ENCODE measurements around the gene WDR17.

The WDR17 gene

DNA sequence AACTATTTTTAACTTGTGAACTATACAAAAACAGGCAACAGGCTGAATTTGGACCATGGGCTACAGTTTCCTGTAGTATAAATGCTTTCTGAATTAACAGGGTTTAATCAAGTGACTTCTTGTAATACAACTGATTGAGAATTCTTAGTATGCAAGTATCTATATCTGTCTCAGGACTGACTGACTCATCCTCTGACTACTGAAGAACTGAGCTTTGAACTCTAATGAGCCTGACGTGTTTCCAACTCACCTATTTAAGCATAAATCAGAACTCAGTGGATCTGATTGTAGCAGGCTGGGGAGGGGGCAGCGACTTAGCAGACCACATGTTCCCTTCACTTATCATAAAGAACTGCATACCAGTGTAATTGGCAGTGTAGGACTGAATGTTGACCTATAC is 122.0 kb downstream of the WDR17 start:
- DNase-seq (ENCODE audit: low read depth), result peak; percentile 39
- TF ChIP-seq, protein P1, sequence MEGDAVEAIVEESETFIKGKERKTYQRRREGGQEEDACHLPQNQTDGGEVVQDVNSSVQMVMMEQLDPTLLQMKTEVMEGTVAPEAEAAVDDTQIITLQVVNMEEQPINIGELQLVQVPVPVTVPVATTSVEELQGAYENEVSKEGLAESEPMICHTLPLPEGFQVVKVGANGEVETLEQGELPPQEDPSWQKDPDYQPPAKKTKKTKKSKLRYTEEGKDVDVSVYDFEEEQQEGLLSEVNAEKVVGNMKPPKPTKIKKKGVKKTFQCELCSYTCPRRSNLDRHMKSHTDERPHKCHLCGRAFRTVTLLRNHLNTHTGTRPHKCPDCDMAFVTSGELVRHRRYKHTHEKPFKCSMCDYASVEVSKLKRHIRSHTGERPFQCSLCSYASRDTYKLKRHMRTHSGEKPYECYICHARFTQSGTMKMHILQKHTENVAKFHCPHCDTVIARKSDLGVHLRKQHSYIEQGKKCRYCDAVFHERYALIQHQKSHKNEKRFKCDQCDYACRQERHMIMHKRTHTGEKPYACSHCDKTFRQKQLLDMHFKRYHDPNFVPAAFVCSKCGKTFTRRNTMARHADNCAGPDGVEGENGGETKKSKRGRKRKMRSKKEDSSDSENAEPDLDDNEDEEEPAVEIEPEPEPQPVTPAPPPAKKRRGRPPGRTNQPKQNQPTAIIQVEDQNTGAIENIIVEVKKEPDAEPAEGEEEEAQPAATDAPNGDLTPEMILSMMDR (conservative IDR thresholded peaks at IDR 0.05; ENCODE audit: low read depth, low read length), result no peak
- H3K4me3 ChIP-seq (ENCODE audit: low read depth, low read length), result no peak overlapping the region

DNA sequence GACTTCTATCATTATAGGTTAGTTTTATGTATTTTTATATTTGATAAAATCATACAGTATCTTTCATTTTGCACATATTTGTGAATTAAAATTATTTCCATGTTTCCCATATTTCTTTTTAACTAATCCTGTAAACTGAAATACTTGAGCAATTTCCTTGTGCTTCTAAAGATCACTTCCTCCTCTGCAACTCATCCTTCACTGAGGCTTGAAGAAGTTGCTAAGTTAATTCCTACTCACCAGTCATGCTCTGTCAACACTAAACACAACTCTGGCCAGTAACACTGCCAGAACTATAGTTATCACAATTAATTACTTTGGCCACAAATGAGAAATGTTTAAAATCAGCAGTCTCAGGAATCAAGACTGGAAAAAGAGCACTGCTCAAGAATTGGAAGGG is 123.0 kb downstream of the WDR17 start:
- DNase-seq (ENCODE audit: low read depth), result no peak
- TF ChIP-seq, protein P1 (conservative IDR thresholded peaks at IDR 0.05; ENCODE audit: low read depth, low read length), result no peak
- H3K4me3 ChIP-seq (ENCODE audit: low read depth, low read length), result no peak overlapping the region

DNA sequence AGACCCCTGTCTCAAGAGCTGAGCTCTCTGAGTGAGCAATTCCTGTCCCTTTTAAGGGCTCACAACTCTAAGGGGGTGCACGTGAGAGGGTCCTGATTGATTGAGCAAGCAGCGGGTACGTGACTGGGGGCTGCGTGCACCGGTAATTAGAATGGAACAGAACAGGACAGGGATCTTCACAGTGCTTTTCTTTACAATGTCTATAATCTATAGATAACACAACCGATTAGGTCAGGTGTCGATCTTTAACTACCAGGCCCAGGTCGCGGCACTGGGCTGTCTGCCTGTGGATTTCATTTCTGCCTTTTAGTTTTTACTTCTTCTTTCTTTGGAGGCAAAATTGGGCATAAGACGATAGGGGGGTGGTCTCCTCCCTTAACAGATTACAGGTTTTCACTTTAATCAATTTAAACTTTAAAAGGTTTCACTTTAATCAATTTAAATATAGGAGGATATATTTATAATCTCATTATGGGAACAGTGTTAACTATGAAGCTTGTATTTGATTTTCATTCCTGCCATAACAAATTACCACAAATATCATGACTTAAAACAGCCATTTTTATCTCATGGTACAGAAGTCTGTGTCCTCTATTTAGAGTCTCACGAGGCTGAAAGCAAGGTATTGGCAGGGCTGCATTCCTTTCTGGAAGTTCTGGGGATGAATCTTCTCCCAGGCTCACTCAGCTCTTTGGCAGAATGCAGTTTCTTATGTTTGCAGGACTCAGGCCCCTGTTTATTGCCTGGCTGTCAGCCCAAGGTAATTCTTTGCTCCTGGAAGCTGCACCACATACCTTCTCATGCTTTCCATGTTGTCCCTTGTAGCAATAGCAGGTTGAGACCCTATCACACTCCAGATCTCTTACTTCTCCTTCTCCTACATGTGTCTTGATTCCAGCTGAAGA is 124.5 kb downstream of the WDR17 start:
- DNase-seq (ENCODE audit: low read depth), result no peak
- no peak overlapping the region for H3K4me3 ChIP-seq (ENCODE audit: low read depth, low read length)
- TF ChIP-seq, protein P1 (conservative IDR thresholded peaks at IDR 0.05; ENCODE audit: low read depth, low read length), result no peak

DNA sequence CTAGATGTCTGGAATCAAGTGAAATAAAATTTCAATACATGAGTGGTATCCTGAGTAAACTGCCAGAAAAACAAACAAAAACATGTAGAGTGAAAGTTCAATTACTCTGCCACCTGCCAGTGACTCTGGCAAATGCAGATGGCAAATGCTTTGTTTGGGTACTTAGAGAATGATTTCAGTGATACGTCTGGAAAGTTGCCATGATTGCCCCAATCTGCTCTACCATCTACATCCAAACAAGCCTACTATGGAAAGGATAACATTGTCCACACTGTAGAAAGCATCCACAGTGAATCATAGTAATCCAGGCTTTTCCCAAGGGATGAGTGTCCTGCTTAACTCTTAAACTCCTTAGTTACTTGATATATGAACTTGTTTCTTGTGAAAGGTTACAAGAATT is 126.3 kb downstream of the WDR17 start:
- TF ChIP-seq, protein P1 (conservative IDR thresholded peaks at IDR 0.05; ENCODE audit: low read depth, low read length), result no peak
- DNase-seq (ENCODE audit: low read depth), result no peak
- H3K4me3 ChIP-seq (ENCODE audit: low read depth, low read length), result no peak overlapping the region

DNA sequence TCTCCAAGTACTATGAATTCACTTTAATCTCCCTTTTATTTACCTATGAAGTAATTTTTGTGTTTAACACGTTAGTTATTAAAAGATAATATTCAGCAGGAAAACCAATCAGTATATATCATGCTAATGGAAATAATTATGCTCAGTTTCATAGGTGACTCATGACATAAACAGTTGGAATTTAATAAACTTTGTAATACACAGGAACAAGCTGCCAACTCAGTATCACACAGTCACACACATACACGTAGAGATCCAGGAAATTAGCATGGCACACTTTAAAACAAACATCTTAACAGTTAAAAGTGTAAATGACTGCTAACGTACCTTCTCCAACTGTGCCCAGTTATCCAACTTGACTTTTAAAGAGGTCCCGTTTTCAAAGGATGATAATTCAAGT is 127.5 kb downstream of the WDR17 start:
- no peak overlapping the region for H3K4me3 ChIP-seq (ENCODE audit: low read depth, low read length)
- peak; percentile 30 for DNase-seq (ENCODE audit: low read depth)
- TF ChIP-seq, protein P1 (conservative IDR thresholded peaks at IDR 0.05; ENCODE audit: low read depth, low read length), result no peak

DNA sequence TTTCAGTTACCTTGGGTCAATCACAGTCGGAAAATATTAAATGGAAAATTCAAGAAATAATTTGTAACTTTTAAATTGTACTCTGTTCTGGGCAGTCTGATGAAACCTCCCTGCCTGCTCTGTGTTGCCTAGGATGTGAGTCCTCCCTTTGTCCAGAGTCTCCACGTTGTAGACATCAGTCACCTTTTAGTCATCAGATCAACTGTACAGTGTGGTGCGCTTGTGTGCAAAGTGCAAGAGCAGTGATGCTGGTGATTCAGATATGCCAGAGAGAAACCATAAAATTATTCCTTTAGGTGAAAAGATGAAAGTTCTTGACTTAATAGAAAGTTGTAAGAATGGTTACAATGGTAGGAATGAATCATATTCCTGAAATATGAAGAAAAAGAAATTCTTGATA is 128.3 kb downstream of the WDR17 start:
- no peak overlapping the region for H3K4me3 ChIP-seq (ENCODE audit: low read depth, low read length)
- peak; percentile 17 for DNase-seq (ENCODE audit: low read depth)
- TF ChIP-seq, protein P1 (conservative IDR thresholded peaks at IDR 0.05; ENCODE audit: low read depth, low read length), result no peak
